Measurements from ENCODE around the gene NDOR1. TPM values are rescaled to one million over a fixed set of nuclear protein-coding genes. Genes with fewer than 3 reads are reported as not detected.
A peak's percentile ranks its signal among the peaks of the same experiment; 100 is the strongest.

Gene NDOR1
- total RNA-seq, 1 donor from 2014 or later = 22.5 TPM

DNA sequence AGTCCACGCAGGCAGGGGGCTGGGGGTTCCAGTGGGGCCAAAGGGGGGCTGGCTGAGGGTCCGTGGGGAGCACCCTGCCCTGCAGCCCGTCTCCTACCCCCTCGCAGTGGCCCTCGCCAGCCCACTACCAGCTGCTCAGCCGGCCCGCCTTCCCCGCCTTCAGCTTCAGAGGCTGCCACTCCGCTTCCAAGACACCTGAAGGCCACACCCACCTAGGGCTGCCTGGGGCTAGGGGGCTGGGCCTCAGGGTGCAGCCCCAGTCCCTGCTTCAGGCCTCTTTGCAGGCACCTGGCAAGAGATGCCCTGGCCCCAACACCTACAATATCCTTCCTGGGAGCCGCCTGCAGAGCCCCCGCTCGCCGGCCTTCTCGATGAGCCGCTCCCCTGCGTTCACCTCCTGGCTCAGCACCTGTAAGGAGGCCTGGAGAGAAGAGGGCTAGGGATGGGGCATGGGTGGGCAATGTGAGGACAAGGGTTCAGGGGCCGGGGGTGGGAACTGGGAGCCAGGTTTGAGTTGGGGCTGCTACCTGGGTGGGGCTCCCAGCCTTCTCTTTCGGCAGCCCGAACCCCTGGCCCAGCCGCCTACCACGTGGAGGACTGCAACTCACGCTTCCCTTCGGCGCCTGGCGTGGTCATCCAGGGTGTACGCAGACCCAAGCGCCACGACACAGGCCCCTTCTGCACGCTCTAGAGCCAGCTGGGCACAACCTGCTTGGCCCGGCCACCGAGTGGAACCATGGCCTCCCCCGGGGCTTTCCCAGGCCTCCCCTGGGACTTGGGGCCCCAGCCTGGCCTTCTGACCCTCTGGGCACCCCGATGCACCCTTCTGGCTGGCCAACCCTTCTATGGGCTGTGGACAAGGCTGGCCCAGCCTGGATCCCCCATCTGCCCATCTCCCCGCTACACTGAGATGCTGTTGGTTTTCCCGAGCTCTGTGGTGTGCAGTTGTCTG lies 47.3 kb downstream of the NDOR1 start:
- Mint-ChIP-seq H3K4me1 (ENCODE audit: unreplicated experiment) (peaks cover 13% of the 10 kb centered on the region), H3K4me3 (ENCODE audit: unreplicated experiment) (no peak overlapping the region), H3K27ac (ENCODE audit: unreplicated experiment) (no peak overlapping the region), H3K27me3 (ENCODE audit: unreplicated experiment) (peaks cover 6% of the 10 kb centered on the region), H3K9me3 (ENCODE audit: unreplicated experiment) (no peaks in the 10 kb centered on the region), H3K36me3 (ENCODE audit: low read depth, unreplicated experiment) (no peaks in the 10 kb centered on the region)
- no peak for DNase-seq (ENCODE audit: low spot score)
- TF ChIP-seq, protein P1, sequence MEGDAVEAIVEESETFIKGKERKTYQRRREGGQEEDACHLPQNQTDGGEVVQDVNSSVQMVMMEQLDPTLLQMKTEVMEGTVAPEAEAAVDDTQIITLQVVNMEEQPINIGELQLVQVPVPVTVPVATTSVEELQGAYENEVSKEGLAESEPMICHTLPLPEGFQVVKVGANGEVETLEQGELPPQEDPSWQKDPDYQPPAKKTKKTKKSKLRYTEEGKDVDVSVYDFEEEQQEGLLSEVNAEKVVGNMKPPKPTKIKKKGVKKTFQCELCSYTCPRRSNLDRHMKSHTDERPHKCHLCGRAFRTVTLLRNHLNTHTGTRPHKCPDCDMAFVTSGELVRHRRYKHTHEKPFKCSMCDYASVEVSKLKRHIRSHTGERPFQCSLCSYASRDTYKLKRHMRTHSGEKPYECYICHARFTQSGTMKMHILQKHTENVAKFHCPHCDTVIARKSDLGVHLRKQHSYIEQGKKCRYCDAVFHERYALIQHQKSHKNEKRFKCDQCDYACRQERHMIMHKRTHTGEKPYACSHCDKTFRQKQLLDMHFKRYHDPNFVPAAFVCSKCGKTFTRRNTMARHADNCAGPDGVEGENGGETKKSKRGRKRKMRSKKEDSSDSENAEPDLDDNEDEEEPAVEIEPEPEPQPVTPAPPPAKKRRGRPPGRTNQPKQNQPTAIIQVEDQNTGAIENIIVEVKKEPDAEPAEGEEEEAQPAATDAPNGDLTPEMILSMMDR (IDR thresholded peaks at IDR 0.05; ENCODE audit: unreplicated experiment) = no peak

DNA sequence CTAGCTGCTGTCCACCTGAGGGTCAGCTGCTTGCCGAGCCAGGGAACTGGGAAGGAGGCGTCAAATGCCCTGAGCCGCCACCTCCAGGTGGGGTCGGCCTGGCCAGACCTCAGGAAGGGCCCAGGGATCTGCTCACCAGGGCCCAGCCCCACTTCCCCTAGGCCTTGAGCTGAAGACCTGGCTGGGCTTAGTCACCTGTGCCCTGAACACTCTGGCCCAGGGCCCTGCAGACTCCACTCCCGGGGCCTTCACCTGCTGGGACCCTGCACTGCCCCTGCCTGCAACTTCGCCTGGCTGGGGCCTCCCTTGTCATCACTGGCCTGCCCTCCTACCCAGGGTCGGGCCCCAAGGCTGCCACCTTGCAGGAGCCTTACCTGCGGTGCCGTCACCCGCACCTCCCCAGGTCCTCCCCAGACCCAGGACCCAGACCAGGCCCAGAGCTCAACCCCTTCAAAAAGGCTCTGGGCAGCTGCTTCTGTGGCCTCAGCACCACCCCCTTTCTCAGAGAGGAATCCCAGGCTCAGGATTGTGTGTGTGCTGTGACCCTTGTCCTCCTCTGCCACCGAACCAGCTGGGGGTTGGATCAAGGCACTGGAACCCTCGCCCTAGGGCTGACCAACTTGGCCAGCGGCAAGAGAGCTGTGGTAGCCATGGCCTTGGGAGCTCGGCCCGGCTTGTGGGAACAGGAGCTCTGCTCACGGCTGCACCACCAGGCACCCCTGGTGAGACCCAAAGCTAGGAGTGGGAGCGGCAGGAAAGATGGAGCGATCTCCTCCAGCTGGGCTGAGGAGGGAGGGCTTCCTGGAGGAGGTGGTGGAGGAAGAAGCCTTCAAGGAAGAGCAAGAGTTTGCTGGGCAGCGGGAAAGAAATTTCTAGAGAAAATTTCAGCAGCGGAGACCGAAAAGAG lies 48.5 kb downstream of the NDOR1 start:
- Mint-ChIP-seq H3K4me1 (ENCODE audit: unreplicated experiment) (peaks cover 13% of the 10 kb centered on the region), H3K9me3 (ENCODE audit: unreplicated experiment) (no peaks in the 10 kb centered on the region), H3K4me3 (ENCODE audit: unreplicated experiment) (peak overlapping the region; percentile 92), H3K27me3 (ENCODE audit: unreplicated experiment) (peaks cover 6% of the 10 kb centered on the region), H3K27ac (ENCODE audit: unreplicated experiment) (peak overlapping the region; percentile 67), H3K36me3 (ENCODE audit: low read depth, unreplicated experiment) (no peaks in the 10 kb centered on the region)
- TF ChIP-seq, protein P1 (IDR thresholded peaks at IDR 0.05; ENCODE audit: unreplicated experiment) = no peak
- no peak for DNase-seq (ENCODE audit: low spot score)

DNA sequence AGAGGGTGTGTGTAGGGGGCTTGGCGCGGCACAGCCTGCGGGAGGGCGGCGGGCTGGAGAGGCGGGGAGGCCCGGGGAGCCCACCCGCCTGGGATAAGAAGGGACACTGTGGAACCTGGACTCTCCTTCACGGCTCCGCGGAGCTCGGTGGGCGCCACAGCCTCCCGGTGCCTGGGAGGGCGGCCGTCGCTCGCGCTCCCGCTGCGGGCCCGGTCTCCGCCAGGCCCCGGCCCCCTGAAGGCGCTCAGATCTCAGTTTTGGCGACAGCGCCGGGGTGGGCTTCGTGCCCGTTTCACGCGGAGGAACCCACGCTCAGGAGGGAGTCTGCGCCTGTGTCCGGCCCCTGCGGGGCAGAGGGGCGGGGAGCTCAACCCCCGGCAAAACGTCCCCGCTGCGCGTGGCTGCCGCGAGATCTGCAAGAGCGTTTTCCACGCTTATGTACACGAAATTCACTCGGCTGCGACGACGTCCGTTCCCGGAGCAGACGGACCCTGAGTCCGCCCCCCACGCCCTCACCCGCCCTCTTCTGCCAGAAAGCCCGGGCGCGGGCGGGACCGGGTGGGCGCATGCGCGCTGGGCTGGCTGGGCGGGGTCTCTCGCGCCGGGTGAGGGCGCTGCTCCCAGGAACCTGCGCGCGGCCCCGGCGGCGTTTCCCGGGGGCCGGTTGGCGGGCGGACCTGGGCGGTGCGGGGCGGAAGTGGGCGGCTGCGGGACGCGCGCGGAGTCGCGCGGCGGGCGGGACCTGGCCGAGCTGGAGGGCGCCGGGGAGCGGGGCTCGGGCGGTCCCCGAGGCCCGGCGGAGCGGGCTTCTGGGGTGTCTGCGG lies 49.3 kb downstream of the NDOR1 start, which contains the start of gene NELFB:
Gene NELFB, plus strand, starts transcription at position 704 of the 824 bp plus-strand sequence.
- H3K27me3 Mint-ChIP-seq (ENCODE audit: unreplicated experiment) = peaks cover 6% of the 10 kb centered on the region
- peak within 1 kb of the TSS; percentile 95 for H3K4me3 Mint-ChIP-seq (ENCODE audit: unreplicated experiment)
- peaks cover 13% of the 10 kb centered on the region for H3K4me1 Mint-ChIP-seq (ENCODE audit: unreplicated experiment)
- peak; percentile 90 for DNase-seq (ENCODE audit: low spot score)
- TF ChIP-seq, protein P1 (IDR thresholded peaks at IDR 0.05; ENCODE audit: unreplicated experiment) = no peak
- no peaks in the 10 kb centered on the region for H3K36me3 Mint-ChIP-seq (ENCODE audit: low read depth, unreplicated experiment)
- no peaks in the 10 kb centered on the region for H3K9me3 Mint-ChIP-seq (ENCODE audit: unreplicated experiment)
- peak within 1 kb of the TSS; percentile 67 for H3K27ac Mint-ChIP-seq (ENCODE audit: unreplicated experiment)

DNA sequence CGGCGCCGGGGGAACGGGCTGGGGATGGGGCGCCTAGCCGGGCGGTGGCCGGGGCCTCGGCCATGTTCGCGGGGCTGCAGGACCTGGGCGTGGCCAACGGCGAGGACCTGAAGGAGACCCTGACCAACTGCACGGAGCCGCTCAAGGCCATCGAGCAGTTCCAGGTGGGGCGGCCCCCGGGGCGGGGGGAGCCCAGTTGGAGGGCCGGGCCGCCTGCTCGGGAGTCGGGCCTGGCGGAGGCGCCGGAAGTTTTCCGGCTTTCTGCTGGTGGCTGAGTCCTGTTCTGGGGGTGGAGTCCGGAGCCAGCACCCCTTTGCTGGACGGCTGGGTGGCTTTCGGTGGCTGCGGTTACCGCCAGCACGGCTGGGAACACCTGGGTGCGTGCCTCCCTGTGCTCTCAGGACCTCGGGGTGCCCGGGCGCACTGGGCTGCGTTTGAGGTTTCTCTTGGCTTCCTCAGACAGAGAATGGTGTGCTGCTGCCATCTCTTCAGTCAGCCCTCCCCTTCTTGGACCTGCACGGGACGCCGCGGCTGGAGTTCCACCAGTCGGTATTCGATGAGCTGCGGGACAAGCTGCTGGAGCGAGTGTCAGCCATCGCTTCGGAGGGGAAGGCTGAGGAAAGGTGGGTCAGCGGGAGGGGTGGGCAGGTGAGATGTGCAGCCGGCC lies 50.1 kb downstream of the NDOR1 start:
- Mint-ChIP-seq H3K27me3 (ENCODE audit: unreplicated experiment) (peaks cover 6% of the 10 kb centered on the region), H3K27ac (ENCODE audit: unreplicated experiment) (no peak overlapping the region), H3K4me3 (ENCODE audit: unreplicated experiment) (peak overlapping the region; percentile 95), H3K36me3 (ENCODE audit: low read depth, unreplicated experiment) (no peaks in the 10 kb centered on the region), H3K4me1 (ENCODE audit: unreplicated experiment) (peaks cover 13% of the 10 kb centered on the region), H3K9me3 (ENCODE audit: unreplicated experiment) (no peaks in the 10 kb centered on the region)
- DNase-seq (ENCODE audit: low spot score) = no peak
- TF ChIP-seq, protein P1 (IDR thresholded peaks at IDR 0.05; ENCODE audit: unreplicated experiment) = no peak

Data from endothelial cell (in vitro differentiated cells).